ENCODE measurements around the gene HYAL2. TPM values are rescaled to one million over a fixed set of nuclear protein-coding genes. Genes with fewer than 3 reads are reported as not detected.
A peak's percentile ranks its signal among the peaks of the same experiment; 100 is the strongest.
"Not testable (repeated sequence)": the region's sequence is repeated elsewhere in the genome, so short reads cannot be mapped to it uniquely, and the experiment has no call there.

The HYAL2 gene
- total RNA-seq, 2 experiments from 2014 or later: 7.7 to 19.7 TPM

- POLR2A ChIA-PET: no interaction called here
Observed at GRCh38 chr3:50273689-50274065, 48.9 kb downstream of the HYAL2 start.

GRCh38 chr3:50272911-50273688, 49.4 kb downstream of the HYAL2 start:
- no peak for TF ChIP-seq EZH2phosphoT487 (IDR thresholded peaks at IDR 0.05; ENCODE audit: borderline replicate concordance, low read depth, low read length)
- TF ChIP-seq CTCF (conservative IDR thresholded peaks at IDR 0.05; ENCODE audit: low read length): peak; percentile 93
- Histone ChIP-seq H3K79me2 (ENCODE audit: insufficient read depth, low read depth, low read length) (no peaks in the 10 kb centered on the region), H4K20me1 (ENCODE audit: insufficient read depth, low read length) (no peaks in the 10 kb centered on the region), H3K9me2 (ENCODE audit: insufficient read depth, low read length) (no peaks in the 10 kb centered on the region), H3K4me3 (ENCODE audit: low read depth, low read length, poor library complexity, severe bottlenecking) (no peak overlapping the region), H2AFZ (ENCODE audit: low read length) (no peak overlapping the region), H3K4me2 (ENCODE audit: low read length) (peak overlapping the region; percentile 49), H3K36me3 (ENCODE audit: insufficient read depth, low read length) (no peaks in the 10 kb centered on the region), H3K4me1 (ENCODE audit: insufficient read depth, low read length, poor library complexity, severe bottlenecking) (peaks cover 5% of the 10 kb centered on the region), H3K27ac (ENCODE audit: low read depth, low read length, poor library complexity, severe bottlenecking) (no peak overlapping the region), H3K9me3 (ENCODE audit: low read length) (no peaks in the 10 kb centered on the region)
- BruUV-seq (replicated peaks): no TSS peak
- POLR2A ChIA-PET: no interaction called here
- CTCF ChIA-PET (ENCODE audit: unreplicated experiment): interaction anchor here (0.6 kb wide), 1 partner anchor 8 kb away, joined by 3 read pairs; no protein-coding TSS in a partner anchor
- peak; percentile 83 for DNase-seq (ENCODE audit: low spot score)
- intact Hi-C loops (cut with micrococcal nuclease; ENCODE audit: unreplicated experiment): loop anchor here (1.0 to 2.0 kb wide), 3 partner anchors 46 to 152 kb away; no protein-coding TSS in a partner anchor

More at GRCh38 chr3:50273689-50274065, 48.9 kb downstream of the HYAL2 start:
- CTCF ChIA-PET (ENCODE audit: unreplicated experiment): interaction anchor here (0.6 kb wide), 1 partner anchor 9 kb away, joined by 3 read pairs; no protein-coding TSS in a partner anchor
- H3K4me2 ChIP-seq (ENCODE audit: low read length): no peak overlapping the region
- no peak for DNase-seq (ENCODE audit: low spot score)
- no peak overlapping the region for H2AFZ ChIP-seq (ENCODE audit: low read length)
- no peaks in the 10 kb centered on the region for H3K36me3 ChIP-seq (ENCODE audit: insufficient read depth, low read length)
- H3K4me3 ChIP-seq (ENCODE audit: low read depth, low read length, poor library complexity, severe bottlenecking): no peak overlapping the region
- H3K9me2 ChIP-seq (ENCODE audit: insufficient read depth, low read length): no peaks in the 10 kb centered on the region
- BruUV-seq (replicated peaks): no TSS peak
- no peak overlapping the region for H3K27ac ChIP-seq (ENCODE audit: low read depth, low read length, poor library complexity, severe bottlenecking)
- H4K20me1 ChIP-seq (ENCODE audit: insufficient read depth, low read length): no peaks in the 10 kb centered on the region
- no peaks in the 10 kb centered on the region for H3K79me2 ChIP-seq (ENCODE audit: insufficient read depth, low read depth, low read length)
- H3K4me1 ChIP-seq (ENCODE audit: insufficient read depth, low read length, poor library complexity, severe bottlenecking): peaks cover 5% of the 10 kb centered on the region
- intact Hi-C loops (cut with micrococcal nuclease; ENCODE audit: unreplicated experiment): loop anchor here (1.0 to 2.0 kb wide), 4 partner anchors 46 to 153 kb away; no protein-coding TSS in a partner anchor
- TF ChIP-seq CTCF (conservative IDR thresholded peaks at IDR 0.05; ENCODE audit: low read length) (no peak), EZH2phosphoT487 (IDR thresholded peaks at IDR 0.05; ENCODE audit: borderline replicate concordance, low read depth, low read length) (no peak)
- no peaks in the 10 kb centered on the region for H3K9me3 ChIP-seq (ENCODE audit: low read length)

DNA sequence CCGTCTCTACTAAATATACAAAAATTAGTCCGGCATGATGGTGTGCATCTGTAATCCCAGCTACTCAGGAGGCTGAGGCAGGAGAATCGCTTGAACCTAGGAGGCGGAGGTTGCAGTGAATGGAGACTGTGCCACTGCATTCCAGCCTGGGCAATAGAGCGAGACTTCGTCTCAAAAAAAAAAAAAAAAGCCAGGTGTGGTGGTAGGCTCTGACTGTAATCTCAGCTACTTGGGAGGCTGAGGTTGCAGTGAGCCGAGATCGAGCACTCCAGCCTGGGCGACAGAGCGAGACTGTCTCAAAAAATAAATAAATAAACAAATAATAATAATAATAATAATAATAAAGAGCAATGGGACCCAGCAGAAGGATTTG, 50.0 kb downstream of the HYAL2 start:
- H2AFZ ChIP-seq (ENCODE audit: low read length); H3K36me3 ChIP-seq (ENCODE audit: insufficient read depth, low read length); BruUV-seq (replicated peaks); H3K4me1 ChIP-seq (ENCODE audit: insufficient read depth, low read length, poor library complexity, severe bottlenecking); H3K9me3 ChIP-seq (ENCODE audit: low read length); H3K9me2 ChIP-seq (ENCODE audit: insufficient read depth, low read length); CTCF ChIA-PET (ENCODE audit: unreplicated experiment); H3K4me3 ChIP-seq (ENCODE audit: low read depth, low read length, poor library complexity, severe bottlenecking); H3K79me2 ChIP-seq (ENCODE audit: insufficient read depth, low read depth, low read length); H3K4me2 ChIP-seq (ENCODE audit: low read length); H4K20me1 ChIP-seq (ENCODE audit: insufficient read depth, low read length); H3K27ac ChIP-seq (ENCODE audit: low read depth, low read length, poor library complexity, severe bottlenecking); DNase-seq (ENCODE audit: low spot score): not testable (repeated sequence)
- intact Hi-C loops (cut with micrococcal nuclease; ENCODE audit: unreplicated experiment): loop anchor here (2.0 kb wide), 1 partner anchor 152 kb away; no protein-coding TSS in a partner anchor
- POLR2A ChIA-PET: interaction anchor here (0.7 kb wide), 1 partner anchor 92 kb away, joined by 5 read pairs; no protein-coding TSS in a partner anchor
